ENCODE results near the gene TAGLN2.

TAGLN2 gene

DNA sequence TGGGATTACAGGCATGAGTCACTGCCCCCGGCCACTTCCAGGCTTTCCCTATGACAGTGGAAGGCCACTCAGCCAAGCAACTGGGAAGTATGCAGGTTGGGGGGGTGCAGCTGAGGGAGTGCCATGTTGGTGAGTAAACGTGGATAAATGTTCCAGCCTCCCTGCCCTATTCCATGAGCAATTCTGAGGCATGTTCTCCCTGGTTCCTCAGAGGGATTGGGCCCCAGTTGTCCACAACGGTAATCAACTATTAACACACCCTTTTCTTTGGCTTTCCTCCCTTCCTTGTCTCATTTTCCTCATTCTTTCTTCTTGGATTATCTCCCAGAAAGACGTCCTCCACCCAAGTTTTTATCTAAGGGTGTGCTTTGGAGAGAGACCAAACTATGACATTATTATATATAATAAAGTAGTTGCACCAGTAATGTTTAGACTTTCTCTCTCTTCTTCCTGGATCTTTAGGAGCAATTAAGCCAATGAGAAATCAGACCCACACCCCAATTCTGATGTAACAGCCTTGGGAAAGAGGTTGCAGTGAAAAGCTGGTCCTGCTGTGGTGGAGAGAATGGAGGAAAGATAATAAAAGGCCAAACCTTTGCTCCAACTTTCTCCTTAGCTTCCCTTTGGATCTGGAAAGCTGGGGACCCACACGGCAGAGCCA lies 35.5 kb upstream of the TAGLN2 start:
- Histone ChIP-seq H2AFZ (ENCODE audit: low read length, unreplicated experiment) (no peak overlapping the region), H3K36me3 (ENCODE audit: insufficient read depth, low read length) (no peaks in the 10 kb centered on the region), H3K79me2 (ENCODE audit: control insufficient read depth, insufficient read depth, low read length, unreplicated experiment) (no peaks in the 10 kb centered on the region), H3K27me3 (ENCODE audit: insufficient read depth, low read length) (peaks cover 2% of the 10 kb centered on the region; the same call in 1 of the 2 replicates), H3K27ac (ENCODE audit: low read depth, low read length) (peak overlapping the region; percentile 39), H3K4me3 (ENCODE audit: low read depth, low read length) (peak overlapping the region; percentile 60), H3K4me1 (ENCODE audit: control insufficient read depth, insufficient read depth, low read length, unreplicated experiment) (no peaks in the 10 kb centered on the region)

GRCh38 chr1:159959451-159959850 lies 34.1 kb upstream of the TAGLN2 start:
- Histone ChIP-seq H3K27ac (ENCODE audit: low read depth, low read length) (no peak overlapping the region), H3K36me3 (ENCODE audit: insufficient read depth, low read length) (no peaks in the 10 kb centered on the region), H3K27me3 (ENCODE audit: insufficient read depth, low read length) (peaks cover under 1% of the 10 kb centered on the region; the same call in 1 of the 2 replicates), H3K79me2 (ENCODE audit: control insufficient read depth, insufficient read depth, low read length, unreplicated experiment) (no peaks in the 10 kb centered on the region), H2AFZ (ENCODE audit: low read length, unreplicated experiment) (no peak overlapping the region), H3K4me3 (ENCODE audit: low read depth, low read length) (no peak overlapping the region), H3K4me1 (ENCODE audit: control insufficient read depth, insufficient read depth, low read length, unreplicated experiment) (peaks cover under 1% of the 10 kb centered on the region)

- H3K36me3 ChIP-seq (ENCODE audit: insufficient read depth, low read length): no peaks in the 10 kb centered on the region
These were observed 33.5 kb upstream of the TAGLN2 start for GRCh38 chr1:159958719-159959380.

GRCh38 chr1:159957824-159958268 lies 32.5 kb upstream of the TAGLN2 start:
- Histone ChIP-seq H3K27me3 (ENCODE audit: insufficient read depth, low read length) (no peaks in the 10 kb centered on the region), H2AFZ (ENCODE audit: low read length, unreplicated experiment) (no peak overlapping the region), H3K4me1 (ENCODE audit: control insufficient read depth, insufficient read depth, low read length, unreplicated experiment) (peaks cover 9% of the 10 kb centered on the region), H3K27ac (ENCODE audit: low read depth, low read length) (no peak overlapping the region), H3K4me3 (ENCODE audit: low read depth, low read length) (no peak overlapping the region), H3K79me2 (ENCODE audit: control insufficient read depth, insufficient read depth, low read length, unreplicated experiment) (no peaks in the 10 kb centered on the region), H3K36me3 (ENCODE audit: insufficient read depth, low read length) (no peaks in the 10 kb centered on the region)

More at GRCh38 chr1:159958719-159959380, 33.5 kb upstream of the TAGLN2 start:
- Histone ChIP-seq H3K27ac (ENCODE audit: low read depth, low read length) (no peak overlapping the region), H3K4me1 (ENCODE audit: control insufficient read depth, insufficient read depth, low read length, unreplicated experiment) (peaks cover 5% of the 10 kb centered on the region), H3K79me2 (ENCODE audit: control insufficient read depth, insufficient read depth, low read length, unreplicated experiment) (no peaks in the 10 kb centered on the region), H2AFZ (ENCODE audit: low read length, unreplicated experiment) (no peak overlapping the region), H3K4me3 (ENCODE audit: low read depth, low read length) (no peak overlapping the region), H3K27me3 (ENCODE audit: insufficient read depth, low read length) (no peaks in the 10 kb centered on the region)

DNA sequence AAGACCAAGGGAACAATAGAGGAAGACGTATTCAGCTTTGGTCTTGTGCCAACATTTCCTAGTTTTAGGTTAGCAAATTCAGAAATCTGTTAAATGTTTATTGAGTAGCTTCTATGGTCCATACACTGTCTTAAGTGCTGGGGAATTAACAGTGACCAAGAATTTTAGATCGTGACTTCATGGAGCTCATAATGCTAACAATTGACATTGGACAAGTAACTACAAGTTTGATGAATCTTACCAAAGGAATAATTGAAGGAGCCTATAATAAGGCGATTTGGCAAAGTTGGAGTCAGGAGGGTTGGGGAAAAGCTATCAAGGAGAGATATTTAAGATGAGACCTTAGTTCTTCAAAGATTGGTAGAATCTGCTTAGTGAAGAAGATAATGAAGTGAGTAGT lies 30.1 kb upstream of the TAGLN2 start:
- H2AFZ ChIP-seq (ENCODE audit: low read length, unreplicated experiment): no peak overlapping the region
- H3K27me3 ChIP-seq (ENCODE audit: insufficient read depth, low read length): peaks cover 12% of the 10 kb centered on the region; the same call in 1 of the 2 replicates
- H3K79me2 ChIP-seq (ENCODE audit: control insufficient read depth, insufficient read depth, low read length, unreplicated experiment): no peaks in the 10 kb centered on the region
- no peak overlapping the region for H3K27ac ChIP-seq (ENCODE audit: low read depth, low read length)
- no peaks in the 10 kb centered on the region for H3K36me3 ChIP-seq (ENCODE audit: insufficient read depth, low read length)
- no peak overlapping the region for H3K4me3 ChIP-seq (ENCODE audit: low read depth, low read length)
- H3K4me1 ChIP-seq (ENCODE audit: control insufficient read depth, insufficient read depth, low read length, unreplicated experiment): peaks cover 9% of the 10 kb centered on the region

- Histone ChIP-seq H3K27me3 (ENCODE audit: insufficient read depth, low read length) (peaks cover 12% of the 10 kb centered on the region; the same call in 1 of the 2 replicates), H3K27ac (ENCODE audit: low read depth, low read length) (no peak within 1 kb of the TSS), H3K36me3 (ENCODE audit: insufficient read depth, low read length) (no peaks in the 10 kb centered on the region), H2AFZ (ENCODE audit: low read length, unreplicated experiment) (peak within 1 kb of the TSS; percentile 3), H3K4me1 (ENCODE audit: control insufficient read depth, insufficient read depth, low read length, unreplicated experiment) (peaks cover 9% of the 10 kb centered on the region), H3K4me3 (ENCODE audit: low read depth, low read length) (no peak within 1 kb of the TSS), H3K79me2 (ENCODE audit: control insufficient read depth, insufficient read depth, low read length, unreplicated experiment) (no peaks in the 10 kb centered on the region)
These were observed 28.5 kb upstream of the TAGLN2 start, which contains the start of gene SLAMF9 for GRCh38 chr1:159953536-159954515. TSS of gene SLAMF9 (minus strand) at chr1:159954237. CDS start at chr1:159954137, 100 bp downstream.

- Histone ChIP-seq H3K4me3 (ENCODE audit: low read depth, low read length) (no peak overlapping the region), H3K4me1 (ENCODE audit: control insufficient read depth, insufficient read depth, low read length, unreplicated experiment) (peaks cover 9% of the 10 kb centered on the region), H3K79me2 (ENCODE audit: control insufficient read depth, insufficient read depth, low read length, unreplicated experiment) (no peaks in the 10 kb centered on the region), H3K27ac (ENCODE audit: low read depth, low read length) (no peak overlapping the region), H3K27me3 (ENCODE audit: insufficient read depth, low read length) (peaks cover 12% of the 10 kb centered on the region; the same call in 1 of the 2 replicates), H3K36me3 (ENCODE audit: insufficient read depth, low read length) (no peaks in the 10 kb centered on the region), H2AFZ (ENCODE audit: low read length, unreplicated experiment) (no peak overlapping the region)
These were observed 27.6 kb upstream of the TAGLN2 start for GRCh38 chr1:159952932-159953331.

DNA sequence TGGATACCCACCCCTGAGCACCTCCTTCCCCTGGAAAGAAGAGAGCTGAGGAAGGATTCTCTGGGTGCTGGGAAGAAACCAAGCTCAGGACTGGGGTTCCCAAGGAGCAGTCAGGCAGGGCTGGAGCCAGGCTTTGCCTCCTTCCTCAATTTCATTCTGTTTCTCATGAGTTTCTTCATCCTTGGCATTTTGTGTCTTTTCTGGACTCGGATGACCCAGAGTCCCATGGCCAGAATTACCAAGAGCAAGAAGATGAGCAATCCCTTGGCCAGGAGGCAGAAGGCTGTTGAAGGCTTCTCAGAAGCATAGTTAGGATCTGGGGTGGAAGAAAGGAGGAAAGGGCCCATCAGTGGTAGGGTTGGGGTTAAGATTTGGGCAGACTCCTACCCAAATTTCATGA lies 26.2 kb upstream of the TAGLN2 start:
- Histone ChIP-seq H2AFZ (ENCODE audit: low read length, unreplicated experiment) (no peak overlapping the region), H3K4me3 (ENCODE audit: low read depth, low read length) (no peak overlapping the region), H3K36me3 (ENCODE audit: insufficient read depth, low read length) (no peaks in the 10 kb centered on the region), H3K79me2 (ENCODE audit: control insufficient read depth, insufficient read depth, low read length, unreplicated experiment) (no peaks in the 10 kb centered on the region), H3K4me1 (ENCODE audit: control insufficient read depth, insufficient read depth, low read length, unreplicated experiment) (peaks cover 9% of the 10 kb centered on the region), H3K27ac (ENCODE audit: low read depth, low read length) (no peak overlapping the region), H3K27me3 (ENCODE audit: insufficient read depth, low read length) (peaks cover 12% of the 10 kb centered on the region; the same call in 1 of the 2 replicates)

DNA sequence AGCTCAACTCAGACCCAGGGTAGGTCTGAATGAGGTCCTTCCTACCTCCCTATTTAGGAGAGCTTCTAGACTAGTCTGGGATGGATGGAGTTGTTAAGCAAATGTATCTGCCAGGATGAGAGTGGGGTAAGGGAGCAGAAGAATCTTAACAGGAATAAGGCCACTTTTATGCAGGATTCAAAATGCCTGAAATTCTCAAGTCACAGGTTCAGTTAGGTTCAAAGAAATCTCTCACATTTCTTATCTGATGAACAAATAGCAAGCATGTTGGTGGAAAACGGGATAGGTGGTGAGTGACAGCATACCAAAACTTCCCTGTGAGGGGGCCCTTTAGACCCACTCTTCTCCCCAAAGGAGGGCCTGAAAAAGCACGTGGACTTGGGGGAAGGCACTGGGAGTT lies 25.7 kb upstream of the TAGLN2 start:
- Histone ChIP-seq H3K79me2 (ENCODE audit: control insufficient read depth, insufficient read depth, low read length, unreplicated experiment) (no peaks in the 10 kb centered on the region), H3K27ac (ENCODE audit: low read depth, low read length) (no peak overlapping the region), H3K4me1 (ENCODE audit: control insufficient read depth, insufficient read depth, low read length, unreplicated experiment) (peaks cover 9% of the 10 kb centered on the region), H3K27me3 (ENCODE audit: insufficient read depth, low read length) (peaks cover 16% of the 10 kb centered on the region; the same call in 1 of the 2 replicates), H3K4me3 (ENCODE audit: low read depth, low read length) (no peak overlapping the region), H3K36me3 (ENCODE audit: insufficient read depth, low read length) (no peaks in the 10 kb centered on the region), H2AFZ (ENCODE audit: low read length, unreplicated experiment) (no peak overlapping the region)

GRCh38 chr1:159949981-159950381 lies 24.7 kb upstream of the TAGLN2 start:
- H3K4me3 ChIP-seq (ENCODE audit: low read depth, low read length): no peak overlapping the region
- peaks cover 9% of the 10 kb centered on the region for H3K4me1 ChIP-seq (ENCODE audit: control insufficient read depth, insufficient read depth, low read length, unreplicated experiment)
- no peaks in the 10 kb centered on the region for H3K36me3 ChIP-seq (ENCODE audit: insufficient read depth, low read length)
- H3K27ac ChIP-seq (ENCODE audit: low read depth, low read length): no peak overlapping the region
- H3K79me2 ChIP-seq (ENCODE audit: control insufficient read depth, insufficient read depth, low read length, unreplicated experiment): no peaks in the 10 kb centered on the region
- H2AFZ ChIP-seq (ENCODE audit: low read length, unreplicated experiment): no peak overlapping the region
- H3K27me3 ChIP-seq (ENCODE audit: insufficient read depth, low read length): peaks cover 24% of the 10 kb centered on the region
